ENCODE data around the gene FGD2. TPM values are rescaled to one million over a fixed set of nuclear protein-coding genes. Genes with fewer than 3 reads are reported as not detected.

The FGD2 gene
- total RNA-seq, 1 donor from 2014 or later, result 0.10 TPM

DNA sequence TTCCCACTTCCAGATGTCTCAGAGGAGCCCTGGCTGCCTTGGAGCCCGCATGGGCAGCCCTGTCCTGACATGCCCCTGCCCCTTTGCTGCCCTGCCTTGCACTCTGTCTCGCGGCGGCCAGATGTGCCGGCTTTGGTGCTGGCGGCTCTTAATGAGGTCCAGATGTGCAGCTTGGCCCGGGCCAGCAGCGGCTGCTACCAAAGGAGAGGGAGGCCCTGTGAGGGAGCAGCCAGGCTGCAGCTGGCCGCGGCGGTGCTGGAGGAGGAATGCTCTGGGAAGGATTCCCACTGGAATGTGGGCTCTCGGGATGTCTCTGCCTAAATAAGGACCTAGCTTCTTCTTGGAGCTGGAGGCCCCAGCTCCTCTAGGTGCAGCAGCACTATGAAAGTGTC is 72.4 kb downstream of the FGD2 start:
- H3K4me3 Mint-ChIP-seq, result peak overlapping the region; percentile 49
- H3K27me3 Mint-ChIP-seq, result no peaks in the 10 kb centered on the region
- TF ChIP-seq, protein P1, sequence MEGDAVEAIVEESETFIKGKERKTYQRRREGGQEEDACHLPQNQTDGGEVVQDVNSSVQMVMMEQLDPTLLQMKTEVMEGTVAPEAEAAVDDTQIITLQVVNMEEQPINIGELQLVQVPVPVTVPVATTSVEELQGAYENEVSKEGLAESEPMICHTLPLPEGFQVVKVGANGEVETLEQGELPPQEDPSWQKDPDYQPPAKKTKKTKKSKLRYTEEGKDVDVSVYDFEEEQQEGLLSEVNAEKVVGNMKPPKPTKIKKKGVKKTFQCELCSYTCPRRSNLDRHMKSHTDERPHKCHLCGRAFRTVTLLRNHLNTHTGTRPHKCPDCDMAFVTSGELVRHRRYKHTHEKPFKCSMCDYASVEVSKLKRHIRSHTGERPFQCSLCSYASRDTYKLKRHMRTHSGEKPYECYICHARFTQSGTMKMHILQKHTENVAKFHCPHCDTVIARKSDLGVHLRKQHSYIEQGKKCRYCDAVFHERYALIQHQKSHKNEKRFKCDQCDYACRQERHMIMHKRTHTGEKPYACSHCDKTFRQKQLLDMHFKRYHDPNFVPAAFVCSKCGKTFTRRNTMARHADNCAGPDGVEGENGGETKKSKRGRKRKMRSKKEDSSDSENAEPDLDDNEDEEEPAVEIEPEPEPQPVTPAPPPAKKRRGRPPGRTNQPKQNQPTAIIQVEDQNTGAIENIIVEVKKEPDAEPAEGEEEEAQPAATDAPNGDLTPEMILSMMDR (conservative IDR thresholded peaks at IDR 0.05), result no peak
- peaks cover 26% of the 10 kb centered on the region for H3K4me1 Mint-ChIP-seq (ENCODE audit: unreplicated experiment)
- peak; percentile 90 for DNase-seq (ENCODE audit: extremely low spot score, unreplicated experiment)
- H3K9me3 Mint-ChIP-seq, result no peaks in the 10 kb centered on the region
- H3K27ac Mint-ChIP-seq, result peak overlapping the region; percentile 74
- H3K36me3 Mint-ChIP-seq, result no peaks in the 10 kb centered on the region

Other genes starting within 250 kb of the FGD2 start
- gene CPNE5, start 166.2 kb upstream of the FGD2 start, total RNA-seq (ENCODE audit: low replicate concordance), result 0.14 and 0.72 TPM in 2 replicates
- gene PPIL1, start 130.9 kb upstream of the FGD2 start, total RNA-seq (ENCODE audit: low replicate concordance), result 35.1 and 50.4 TPM in 2 replicates
- 37.9 and 42.4 TPM in 2 replicates for gene C6orf89, start 119.7 kb upstream of the FGD2 start, total RNA-seq (ENCODE audit: low replicate concordance)
- gene PI16, start 50.9 kb upstream of the FGD2 start, total RNA-seq (ENCODE audit: low replicate concordance), result not detected in 2 replicates
- gene MTCH1, start 19.5 kb upstream of the FGD2 start, total RNA-seq (ENCODE audit: low replicate concordance), result 163 and 184 TPM in 2 replicates
- 41.5 and 74.2 TPM in 2 replicates for gene PIM1, start 164.5 kb downstream of the FGD2 start, total RNA-seq (ENCODE audit: low replicate concordance)